Activated T-cell treated with anti-CD3 and anti-CD28 coated beads, Interleukin-2, amount 50 U/mL, for 72 hours (primary cell): ENCODE data around the gene LTC4S. TPM values are rescaled to one million over a fixed set of nuclear protein-coding genes. Genes with fewer than 3 reads are reported as not detected.

Experiments used
- total RNA-seq, 2 donors: library from RNA; stranded (reverse); gene quantifications; one replicate each; pipeline ENCODE4 v1.2.3, GENCODE V29; 2022

LTC4S gene
- total RNA-seq, 2 donors from 2014 or later, result 1.5 TPM

Other genes starting within 250 kb of the LTC4S start
- 10 to 100 TPM; 32.0 to 37.9 TPM for gene RUFY1, start 243.4 kb upstream of the LTC4S start, total RNA-seq
- gene HNRNPH1, start 170.3 kb upstream of the LTC4S start, total RNA-seq, result 100 to 1,000 TPM; 805 to 958 TPM
- gene CBY3, start 113.0 kb upstream of the LTC4S start, total RNA-seq, result under 1 TPM in 1 of 2 donors, not detected in 1; 0.44 TPM
- 100 to 1,000 TPM; 572 to 714 TPM for gene CANX, start 95.0 kb upstream of the LTC4S start, total RNA-seq
- 10 to 100 TPM; 26.9 to 28.0 TPM for gene MAML1, start 61.2 kb upstream of the LTC4S start, total RNA-seq
- 100 to 1,000 TPM; 101 to 108 TPM for gene MGAT4B, start 12.9 kb downstream of the LTC4S start, total RNA-seq
- 100 to 1,000 TPM; 213 to 226 TPM for gene SQSTM1, start 26.9 kb downstream of the LTC4S start, total RNA-seq
- 10 to 100 TPM; 26.4 to 33.3 TPM for gene MRNIP, start 64.8 kb downstream of the LTC4S start, total RNA-seq
- gene TBC1D9B, start 113.9 kb downstream of the LTC4S start, total RNA-seq, result 10 to 100 TPM; 62.5 to 72.3 TPM